H1 (cell line): ENCODE data around the gene DUSP7. TPM values are rescaled to one million over a fixed set of nuclear protein-coding genes. Genes with fewer than 3 reads are reported as not detected.
A peak's percentile ranks its signal among the peaks of the same experiment; 100 is the strongest.

ENCODE experiments used
- CTCF ChIA-PET: fragments of 300-600 bp; sonication (Branson Sonifier 250); formaldehyde crosslinking; loops from one replicate; lab custom pipeline; 2021; ENCODE audit not compliant: partially characterized antibody; lab: Charles Lee
- POLR2A ChIA-PET: fragments of 300-600 bp; sonication (Branson Sonifier 250); formaldehyde crosslinking; loops from one replicate; lab custom pipeline; 2021; ENCODE audit warnings: inconsistent platforms; ENCODE audit not compliant: partially characterized antibody; lab: Charles Lee
- DNase-seq, 2 experiments: peaks; one replicate each; pipeline versions ENCODE4 v3.0.0 to v3.0.0-alpha.2; 2010 to 2022; ENCODE audit warnings: low spot score in 2 of 2, low read depth in 1 of 2, mixed read lengths in 1 of 2
- FAIRE-seq: peaks from 2 replicates; lab custom pipeline; 2011; peaks lifted over from hg19 to GRCh38; lab: Jason Lieb, UNC
- H2AFZ ChIP-seq: 2 replicates; pipeline ENCODE4 v1.8.1; 2012; ENCODE audit warnings: low read length, inconsistent platforms
- H2AK5ac ChIP-seq: 2 replicates; pipeline ENCODE4 v1.6.1; 2013; ENCODE audit warnings: low read depth, low read length
- H2BK120ac ChIP-seq: replicated peaks from 2 replicates; pipeline ENCODE3; 2013; ENCODE audit warnings: low read depth, low read length, inconsistent platforms
- H2BK12ac ChIP-seq: 2 replicates; pipeline ENCODE4 v1.6.1; 2013; ENCODE audit warnings: low read depth, low read length
- H2BK15ac ChIP-seq: 2 replicates; pipeline ENCODE4 v1.6.1; 2013; ENCODE audit warnings: low read length
- H2BK20ac ChIP-seq: 2 replicates; pipeline ENCODE4 v1.6.1; 2013; ENCODE audit warnings: low read length
- H2BK5ac ChIP-seq: 2 replicates; pipeline ENCODE4 v1.6.1; 2013; ENCODE audit warnings: low read depth, low read length
- H3K14ac ChIP-seq: 2 replicates; pipeline ENCODE4 v1.6.1; 2013; ENCODE audit warnings: inconsistent platforms; ENCODE audit not compliant: insufficient read length
- H3K18ac ChIP-seq: 2 replicates; pipeline ENCODE4 v1.6.1; 2013; ENCODE audit warnings: low read length; ENCODE audit errors: extremely low read depth
- H3K23ac ChIP-seq: 2 replicates; pipeline ENCODE4 v1.6.1; 2013; ENCODE audit warnings: inconsistent platforms; ENCODE audit not compliant: insufficient read length
- H3K23me2 ChIP-seq: 2 replicates; pipeline ENCODE4 v1.6.1; 2013; ENCODE audit warnings: low read depth, low read length
- H3K27ac ChIP-seq: 2 replicates; pipeline ENCODE4 v1.6.1; 2011; ENCODE audit warnings: low read depth, low read length, inconsistent platforms
- H3K27me3 ChIP-seq, 4 experiments: replicated peaks in 1 of 4; 1 replicate in 1 of 4; 2 replicates in 3 of 4; pipeline versions ENCODE4 v1.6.1 to v1.8.1; 2011 to 2013; ENCODE audit warnings: low read length in 3 of 4, mild to moderate bottlenecking in 3 of 4, inconsistent platforms in 2 of 4, mixed read lengths in 2 of 4, moderate library complexity in 1 of 4; ENCODE audit not compliant: control insufficient read depth in 3 of 4, insufficient read depth in 3 of 4; ENCODE audit errors: extremely low read depth in 1 of 4
- H3K36me3 ChIP-seq, 4 experiments: 2 replicates each; pipeline versions ENCODE4 v1.6.1 to v1.8.1; 2011 to 2013; ENCODE audit warnings: mild to moderate bottlenecking in 4 of 4, low read length in 3 of 4, moderate library complexity in 2 of 4, control low read depth in 1 of 4, inconsistent platforms in 1 of 4; ENCODE audit not compliant: insufficient read depth in 4 of 4, control insufficient read depth in 2 of 4
- H3K4ac ChIP-seq: replicated peaks from 2 replicates; pipeline ENCODE3; 2013; ENCODE audit warnings: low read length, low read depth, mixed read lengths, inconsistent platforms; ENCODE audit not compliant: insufficient read length
- H3K4me1 ChIP-seq, 4 experiments: replicated peaks in 1 of 4; 1 replicate in 1 of 4; 2 replicates in 3 of 4; pipeline versions ENCODE4 v1.6.1 to v1.8.1; 2011 to 2013; ENCODE audit warnings: low read length in 3 of 4, inconsistent platforms in 2 of 4, mixed read lengths in 1 of 4; ENCODE audit not compliant: insufficient read depth in 4 of 4, control insufficient read depth in 3 of 4
- H3K4me2 ChIP-seq, 2 experiments: 2 replicates each; pipeline versions ENCODE4 v1.6.1 to v1.8.1; 2011 to 2013; ENCODE audit warnings: low read depth in 2 of 2, low read length in 2 of 2, control low read depth in 1 of 2, inconsistent platforms in 1 of 2, mild to moderate bottlenecking in 1 of 2; ENCODE audit not compliant: insufficient read depth in 1 of 2
- H3K4me3 ChIP-seq, 4 experiments: fragments of 200-600, 300-600 bp in 1 of 4; sonication (generic), shearing (Covaris generic), sonication (Bioruptor Twin) in 1 of 4; 2 replicates each; pipeline versions ENCODE4 v1.5.1 to v1.8.1; 2011 to 2016; ENCODE audit warnings: low read length in 4 of 4, low read depth in 3 of 4, control low read depth in 2 of 4, inconsistent platforms in 2 of 4, mild to moderate bottlenecking in 2 of 4, mixed read lengths in 1 of 4, moderate library complexity in 1 of 4; ENCODE audit not compliant: insufficient read depth in 2 of 4; ENCODE audit errors: extremely low read depth in 1 of 4
- H3K56ac ChIP-seq: replicated peaks from 2 replicates; pipeline ENCODE3; 2013; ENCODE audit warnings: low read depth, mild to moderate bottlenecking, mixed read lengths, low read length, inconsistent platforms; ENCODE audit not compliant: insufficient read length
- H3K79me1 ChIP-seq: 2 replicates; pipeline ENCODE4 v1.6.1; 2013; ENCODE audit warnings: low read depth, low read length, control low read depth
- H3K79me2 ChIP-seq, 2 experiments: 2 replicates each; pipeline versions ENCODE4 v1.6.1 to v1.8.1; 2012 to 2013; ENCODE audit warnings: low read length in 2 of 2, mild to moderate bottlenecking in 2 of 2, inconsistent platforms in 1 of 2; ENCODE audit not compliant: insufficient read depth in 2 of 2, control insufficient read depth in 1 of 2
- H3K9ac ChIP-seq, 4 experiments: replicated peaks in 1 of 4; 1 replicate in 1 of 4; 2 replicates in 3 of 4; pipeline versions ENCODE4 v1.6.1 to v1.8.1; 2011 to 2013; ENCODE audit warnings: low read depth in 3 of 4, low read length in 3 of 4, control low read depth in 2 of 4, mild to moderate bottlenecking in 2 of 4, moderate library complexity in 2 of 4, inconsistent platforms in 1 of 4; ENCODE audit errors: extremely low read depth in 1 of 4
- H3K9me3 ChIP-seq, 2 experiments: 2 replicates each; pipeline versions ENCODE4 v1.6.1 to v1.8.1; 2012 to 2013; ENCODE audit warnings: mild to moderate bottlenecking in 2 of 2, moderate library complexity in 2 of 2, control low read depth in 1 of 2, inconsistent platforms in 1 of 2, low read depth in 1 of 2, low read length in 1 of 2, mixed read lengths in 1 of 2; ENCODE audit not compliant: insufficient read depth in 2 of 2
- H4K20me1 ChIP-seq, 2 experiments: replicated peaks in 1 of 2; 2 replicates each; pipeline versions ENCODE3 to v1.8.1; 2011 to 2013; ENCODE audit warnings: inconsistent platforms in 2 of 2, low read length in 2 of 2, mild to moderate bottlenecking in 1 of 2; ENCODE audit not compliant: insufficient read depth in 2 of 2, control insufficient read depth in 1 of 2
- H4K5ac ChIP-seq: 2 replicates; pipeline ENCODE4 v1.6.1; 2013; ENCODE audit warnings: low read length, low read depth, mixed read lengths, inconsistent platforms; ENCODE audit not compliant: insufficient read length
- H4K8ac ChIP-seq: 2 replicates; pipeline ENCODE4 v1.8.0; 2013; ENCODE audit warnings: mild to moderate bottlenecking, moderate library complexity, low read length, inconsistent platforms; ENCODE audit not compliant: insufficient read depth; ENCODE audit errors: extremely low read depth
- H4K91ac ChIP-seq: replicated peaks from 2 replicates; pipeline ENCODE3; 2013; ENCODE audit warnings: low read length, mixed read lengths, inconsistent platforms; ENCODE audit not compliant: insufficient read length
- KDM5A ChIP-seq: fragments of 200-600 bp; IDR thresholded peaks from 2 replicates; pipeline ENCODE4 v1.7.1; 2012; ENCODE audit warnings: mild to moderate bottlenecking, low read length, inconsistent platforms, mixed read lengths
- RAD21 ChIP-seq, 2 experiments: IDR thresholded peaks in 1 of 2; conservative IDR thresholded peaks in 1 of 2; 2 replicates each; pipeline ENCODE4 v1.6.1; 2011; ENCODE audit warnings: low read depth in 2 of 2, low read length in 2 of 2, improper control_type of control experiment in 1 of 2, inconsistent platforms in 1 of 2, mild to moderate bottlenecking in 1 of 2, moderate library complexity in 1 of 2
- TCF12 ChIP-seq: IDR thresholded peaks from 2 replicates; pipeline ENCODE4 v1.6.1; 2011; ENCODE audit warnings: low read depth, mild to moderate bottlenecking, low read length
- USF2 ChIP-seq: IDR thresholded peaks from 2 replicates; pipeline ENCODE4 v1.6.1; 2011; ENCODE audit warnings: low read length, improper control_type of control experiment
- YY1 ChIP-seq: IDR thresholded peaks from 2 replicates; pipeline ENCODE4 v1.6.1; 2011; ENCODE audit warnings: low read depth, mild to moderate bottlenecking, low read length
- WGBS, 2 experiments: shearing (Covaris generic) in 1 of 2; methylation state at CpG; one replicate each; pipeline versions ENCODE4 v1.1.6 to v1.1.7; 2013 to 2015; ENCODE audit warnings: low lambda C conversion rate in 2 of 2, mixed read lengths in 2 of 2, inconsistent platforms in 1 of 2, low coverage in 1 of 2, missing lambda C conversion rate in 1 of 2; ENCODE audit not compliant: insufficient replicate concordance in 2 of 2, insufficient coverage in 1 of 2, insufficient read length in 1 of 2; ENCODE audit errors: extremely low coverage in 1 of 2, missing lambda C conversion rate in 1 of 2; 5-methylcytosine and 5-hydroxymethylcytosine counted together
- polyA plus RNA-seq, 7 experiments: library from polyadenylated mRNA; depleted of rRNA in 3 of 7; stranded (reverse) in 5 of 7; unstranded in 2 of 7; fragments of >200 nt in 5 of 7; fragments of 200-250 nt in 2 of 7; gene quantifications; 1 replicate in 5 of 7; 2 replicates in 1 of 7; 4 replicates in 1 of 7; pipeline versions ENCODE4 v1.2.1 to v1.2.3, GENCODE V29; 2011 to 2013; ENCODE audit warnings: missing spikeins in 2 of 7, mixed read lengths in 2 of 7
- total RNA-seq: library from RNA; stranded (reverse); fragmentation: NEBNext Ultra II Directional; extraction: Animal tissue kit (Norgen Biotek cat#: 25700); gene quantifications from 2 replicates; pipeline ENCODE4 v1.2.1, GENCODE V29; 2021

The DUSP7 gene
- total and polyA plus RNA-seq, 2 of the 8 experiments (the other 6 are each of a cell fraction or from before 2014, with no cell fraction given) = 19.4 to 24.9 TPM

GRCh38 chr3:52059781-52060180, 3.4 kb upstream of the DUSP7 start:
- no peak overlapping the region for H3K9ac ChIP-seq
- 86% methylated on average over 7 of the region's 7 CpGs; no CpG with 5 or more reads in 1 of the 2 experiments for WGBS, 2 experiments

More at GRCh38 chr3:52059781-52060180, 3.4 kb upstream of the DUSP7 start:
- Histone ChIP-seq H3K4me3 (no peak overlapping the region), H3K36me3 (no peaks in the 10 kb centered on the region), H3K27ac (no peak overlapping the region), H3K56ac (no peak overlapping the region), H3K23me2 (peaks cover 19% of the 10 kb centered on the region), H2BK20ac (no peak overlapping the region), H3K27me3 (peaks cover 0 to 21% (median 11%) of the 10 kb centered on the region in 4 experiments; a peak in 6 of 7 replicates), H2BK15ac (no peak overlapping the region), H3K4ac (peak overlapping the region; percentile 33), H3K9me3 (no peaks in the 10 kb centered on the region), H3K79me1 (no peaks in the 10 kb centered on the region)
- FAIRE-seq = no peak
- POLR2A ChIA-PET = interaction anchor here (0.7 to 4.1 kb wide), 8 partner anchors 25 to 70 kb away, joined by 3 to 24 read pairs (median 3); partner anchors contain the start of gene RPL29
- DNase-seq = no peak
- TF ChIP-seq KDM5A (no peak), TCF12 (no peak), RAD21 (IDR thresholded peaks at IDR 0.05 in 1 of 2, conservative IDR thresholded peaks at IDR 0.05 in 1 of 2; ENCODE audit: low read depth in 2 of 2, low read length in 2 of 2) (no peak), USF2 (no peak), YY1 (no peak)
- TF ChIP-seq, all 59 proteins: peak for 0
- no peak overlapping the region for H4K91ac ChIP-seq
- H2BK120ac ChIP-seq = no peak overlapping the region
- H2BK5ac ChIP-seq = no peak overlapping the region; the same call in 1 of the 2 replicates
- no peak overlapping the region for H3K14ac ChIP-seq
- H3K4me1 ChIP-seq = peaks cover 0 to 16% (median 8%) of the 10 kb centered on the region in 4 experiments; a peak in 6 of 7 replicates
- H4K5ac ChIP-seq = no peak overlapping the region
- H3K4me2 ChIP-seq = no peak overlapping the region
- H2AK5ac ChIP-seq = 0 out of 2 replicates have a peak overlapping the region, but pooled peaks have one; percentile 24
- no peak overlapping the region for H4K8ac ChIP-seq
- no peak overlapping the region for H3K23ac ChIP-seq
- peak overlapping the region; percentile 35; the same call in 1 of the 2 replicates for H2BK12ac ChIP-seq
- H2AFZ ChIP-seq = no peak overlapping the region
- H3K79me2 ChIP-seq = no peaks in the 10 kb centered on the region
- CTCF ChIA-PET = interaction anchor here (1.0 to 33.0 kb wide), 12 partner anchors 13 to 173 kb away, joined by 3 to 984 read pairs (median 4); no protein-coding TSS in a partner anchor
- no peak overlapping the region for H3K18ac ChIP-seq
- H4K20me1 ChIP-seq = peaks cover 0 to 2% of the 10 kb centered on the region in 2 experiments
